Measurements from ENCODE around the gene EIF1. TPM values are rescaled to one million over a fixed set of nuclear protein-coding genes. Genes with fewer than 3 reads are reported as not detected.
A peak's percentile ranks its signal among the peaks of the same experiment; 100 is the strongest.
"Not testable (repeated sequence)": the region's sequence is repeated elsewhere in the genome, so short reads cannot be mapped to it uniquely, and the experiment has no call there.

The EIF1 gene
- total RNA-seq: 100 to 1,000 TPM; 238 to 471 (median 430) TPM

DNA sequence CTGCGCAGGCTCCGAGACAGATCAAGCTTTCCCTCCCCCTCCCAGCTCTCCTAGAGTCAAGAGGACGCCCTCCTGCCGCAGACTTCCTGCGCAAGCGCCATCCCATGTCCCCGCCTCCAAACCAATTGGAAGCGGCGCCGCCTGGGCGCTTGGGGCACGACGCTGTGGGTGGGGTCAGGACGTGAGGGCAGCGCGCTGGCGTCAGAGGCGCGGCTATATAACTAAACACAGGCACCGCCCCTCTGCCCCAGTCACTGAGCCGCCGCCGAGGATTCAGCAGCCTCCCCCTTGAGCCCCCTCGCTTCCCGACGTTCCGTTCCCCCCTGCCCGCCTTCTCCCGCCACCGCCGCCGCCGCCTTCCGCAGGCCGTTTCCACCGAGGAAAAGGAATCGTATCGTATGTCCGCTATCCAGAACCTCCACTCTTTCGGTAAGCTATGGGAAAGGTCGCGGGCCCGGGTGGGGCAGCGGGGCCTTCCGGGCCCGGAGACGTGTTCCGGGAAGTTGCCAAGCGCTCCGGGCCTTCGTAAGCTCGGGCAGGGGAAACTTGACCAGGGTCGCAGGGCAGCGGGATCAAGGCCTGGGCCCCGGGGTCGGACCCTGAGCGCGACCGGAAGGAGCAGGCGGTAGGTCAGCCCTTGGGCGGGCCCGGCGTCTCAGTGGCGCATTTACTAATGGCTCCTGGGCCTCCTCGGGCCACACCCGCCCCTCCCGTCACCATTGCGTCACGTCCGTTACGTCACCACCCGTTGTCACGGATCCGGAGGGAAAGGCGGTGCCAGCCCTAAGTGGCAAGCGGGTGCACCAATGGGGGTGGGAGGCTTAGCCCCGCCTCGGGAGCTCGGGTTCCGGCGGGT lies at the start of gene EIF1:
Gene EIF1 (plus strand): TSS at position 245 of the 856 bp plus-strand sequence. CDS start 154 bp downstream, at position 399.
- H3K27ac ChIP-seq: peak within 1 kb of the TSS; percentile 100
- no peaks in the 10 kb centered on the region for H3K27me3 ChIP-seq
- H3K36me3 ChIP-seq: peaks cover 46% of the 10 kb centered on the region
- under 1% methylated on average over 40 of the region's 81 CpGs for WGBS
- peak within 1 kb of the TSS; percentile 73 for H3K4me3 ChIP-seq
- no peaks in the 10 kb centered on the region for H3K9me3 ChIP-seq
- TF ChIP-seq EP300 (IDR thresholded peaks at IDR 0.05) (no peak), POLR2AphosphoS5 (IDR thresholded peaks at IDR 0.05) (peak; percentile 93 to 100 (median 94)), POLR2A (IDR thresholded peaks at IDR 0.05) (peak; percentile 100)
- TF ChIP-seq, protein P1, sequence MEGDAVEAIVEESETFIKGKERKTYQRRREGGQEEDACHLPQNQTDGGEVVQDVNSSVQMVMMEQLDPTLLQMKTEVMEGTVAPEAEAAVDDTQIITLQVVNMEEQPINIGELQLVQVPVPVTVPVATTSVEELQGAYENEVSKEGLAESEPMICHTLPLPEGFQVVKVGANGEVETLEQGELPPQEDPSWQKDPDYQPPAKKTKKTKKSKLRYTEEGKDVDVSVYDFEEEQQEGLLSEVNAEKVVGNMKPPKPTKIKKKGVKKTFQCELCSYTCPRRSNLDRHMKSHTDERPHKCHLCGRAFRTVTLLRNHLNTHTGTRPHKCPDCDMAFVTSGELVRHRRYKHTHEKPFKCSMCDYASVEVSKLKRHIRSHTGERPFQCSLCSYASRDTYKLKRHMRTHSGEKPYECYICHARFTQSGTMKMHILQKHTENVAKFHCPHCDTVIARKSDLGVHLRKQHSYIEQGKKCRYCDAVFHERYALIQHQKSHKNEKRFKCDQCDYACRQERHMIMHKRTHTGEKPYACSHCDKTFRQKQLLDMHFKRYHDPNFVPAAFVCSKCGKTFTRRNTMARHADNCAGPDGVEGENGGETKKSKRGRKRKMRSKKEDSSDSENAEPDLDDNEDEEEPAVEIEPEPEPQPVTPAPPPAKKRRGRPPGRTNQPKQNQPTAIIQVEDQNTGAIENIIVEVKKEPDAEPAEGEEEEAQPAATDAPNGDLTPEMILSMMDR (IDR thresholded peaks at IDR 0.05): no peak
- peak; percentile 100 for DNase-seq (ENCODE audit: low spot score in 2 of 2)
- H3K4me1 ChIP-seq: peaks cover 32% of the 10 kb centered on the region

DNA sequence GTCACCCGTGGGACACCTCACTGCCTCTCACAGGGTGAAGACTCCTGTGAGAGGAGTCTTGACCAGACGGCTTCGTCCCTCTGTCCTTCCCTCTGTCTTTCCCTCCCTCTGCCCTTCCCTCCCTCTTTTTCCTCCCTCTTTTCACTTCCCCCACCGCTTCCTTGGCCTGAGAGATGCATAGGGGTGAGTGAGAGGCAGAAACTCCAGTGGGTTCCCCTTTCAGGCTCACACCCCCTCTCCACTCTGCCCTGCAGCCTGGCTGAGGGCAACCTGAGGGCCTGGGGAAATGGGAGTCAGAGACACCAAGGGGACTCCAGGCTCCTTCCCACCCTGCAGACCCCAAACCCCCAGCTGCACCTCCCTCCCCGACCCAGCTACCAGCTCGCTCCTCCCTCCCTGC lies 49.7 kb upstream of the EIF1 start:
- TF ChIP-seq POLR2AphosphoS5 (IDR thresholded peaks at IDR 0.05): no peak
- TF ChIP-seq POLR2A (IDR thresholded peaks at IDR 0.05): no peak
- no peak for TF ChIP-seq EP300 (IDR thresholded peaks at IDR 0.05)
- TF ChIP-seq, protein P1 (IDR thresholded peaks at IDR 0.05): no peak
- no peak overlapping the region for H3K4me3 ChIP-seq
- peaks cover 25% of the 10 kb centered on the region for H3K4me1 ChIP-seq
- H3K27me3 ChIP-seq: no peaks in the 10 kb centered on the region
- H3K36me3 ChIP-seq: no peaks in the 10 kb centered on the region
- DNase-seq (ENCODE audit: low spot score in 2 of 2): no peak
- no peaks in the 10 kb centered on the region for H3K9me3 ChIP-seq
- WGBS: 81% methylated on average over 6 of the region's 6 CpGs
- no peak overlapping the region for H3K27ac ChIP-seq

DNA sequence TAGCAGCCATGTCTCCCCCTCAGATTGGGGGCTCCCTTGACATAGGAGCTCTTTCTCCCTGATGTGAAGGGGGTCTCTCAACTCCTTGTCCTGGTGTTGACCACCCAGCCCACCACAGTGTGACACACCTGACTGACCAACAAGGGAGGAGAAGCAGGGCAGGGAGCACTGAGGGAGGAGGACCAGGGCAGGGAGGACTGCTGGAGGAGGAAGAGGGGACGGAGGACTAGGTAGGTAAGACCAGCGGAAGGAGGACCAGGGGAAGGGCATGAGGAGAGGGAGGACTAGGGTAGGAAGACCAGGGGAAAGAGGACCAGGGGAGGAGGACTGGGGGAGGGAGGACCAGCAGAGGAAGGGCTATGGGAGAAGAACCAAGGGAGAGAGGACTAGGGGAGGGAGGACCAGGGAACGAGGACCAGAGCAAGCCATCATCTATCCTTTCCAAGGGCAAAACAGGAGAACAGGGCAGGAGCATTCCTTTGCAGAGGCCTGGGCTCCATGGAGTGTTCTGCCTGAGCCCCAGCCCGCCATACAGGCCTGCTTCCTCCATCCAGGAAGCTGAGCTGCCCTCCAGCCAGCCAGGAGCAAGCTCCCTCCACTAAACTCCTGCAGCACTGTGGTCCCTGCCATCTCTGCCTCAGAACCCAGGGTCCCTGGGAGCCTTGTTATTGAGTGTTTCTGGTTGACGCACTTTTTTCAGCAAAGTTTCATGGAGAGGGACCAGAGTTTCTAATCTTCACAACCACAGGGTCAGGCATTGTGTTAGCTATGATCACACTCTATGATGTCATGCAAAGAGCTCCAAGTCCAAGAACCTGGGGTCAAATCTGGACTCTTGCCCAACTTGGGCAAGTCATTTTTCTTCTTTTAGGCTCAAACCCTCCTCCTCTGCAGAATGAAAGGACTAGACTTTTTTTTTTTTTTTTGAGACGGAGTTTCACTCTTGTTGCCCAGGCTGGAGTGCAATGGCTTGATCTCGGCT lies 48.9 kb upstream of the EIF1 start:
- H3K27me3 ChIP-seq: no peaks in the 10 kb centered on the region
- no peak overlapping the region for H3K27ac ChIP-seq
- H3K36me3 ChIP-seq: no peaks in the 10 kb centered on the region
- H3K4me1 ChIP-seq: peaks cover 23% of the 10 kb centered on the region
- WGBS: 96% methylated on average over 7 of the region's 7 CpGs
- H3K9me3 ChIP-seq: no peaks in the 10 kb centered on the region
- H3K4me3 ChIP-seq: no peak overlapping the region
- no peak for TF ChIP-seq POLR2A (IDR thresholded peaks at IDR 0.05)
- TF ChIP-seq, protein P1 (IDR thresholded peaks at IDR 0.05): no peak
- no peak for TF ChIP-seq POLR2AphosphoS5 (IDR thresholded peaks at IDR 0.05)
- no peak for TF ChIP-seq EP300 (IDR thresholded peaks at IDR 0.05)
- DNase-seq (ENCODE audit: low spot score in 2 of 2): no peak

DNA sequence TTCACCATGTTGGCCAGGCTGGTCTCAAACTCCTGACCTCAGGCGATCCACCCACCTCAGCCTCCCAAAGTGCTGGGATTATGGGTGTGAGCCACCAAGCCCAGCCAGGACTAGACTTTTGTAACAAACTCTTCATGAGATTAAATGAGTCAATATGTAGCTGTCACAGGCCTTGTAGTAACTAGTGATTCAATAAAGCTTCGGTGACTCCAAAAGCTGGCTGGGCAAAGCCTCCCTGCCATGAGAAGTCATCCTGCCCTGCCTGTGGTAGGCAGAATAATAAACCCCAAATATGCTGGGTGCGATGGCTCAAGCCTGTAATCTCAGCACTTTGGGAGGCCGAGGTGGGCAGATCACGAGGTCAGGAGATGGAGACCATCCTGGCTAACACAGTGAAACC lies 48.1 kb upstream of the EIF1 start:
- H3K36me3 ChIP-seq; H3K9me3 ChIP-seq; DNase-seq (ENCODE audit: low spot score in 2 of 2); H3K27me3 ChIP-seq; H3K4me3 ChIP-seq; H3K27ac ChIP-seq: not testable (repeated sequence)
- peaks cover 19% of the 10 kb centered on the region for H3K4me1 ChIP-seq
- WGBS: 94% methylated on average over 5 of the region's 5 CpGs

DNA sequence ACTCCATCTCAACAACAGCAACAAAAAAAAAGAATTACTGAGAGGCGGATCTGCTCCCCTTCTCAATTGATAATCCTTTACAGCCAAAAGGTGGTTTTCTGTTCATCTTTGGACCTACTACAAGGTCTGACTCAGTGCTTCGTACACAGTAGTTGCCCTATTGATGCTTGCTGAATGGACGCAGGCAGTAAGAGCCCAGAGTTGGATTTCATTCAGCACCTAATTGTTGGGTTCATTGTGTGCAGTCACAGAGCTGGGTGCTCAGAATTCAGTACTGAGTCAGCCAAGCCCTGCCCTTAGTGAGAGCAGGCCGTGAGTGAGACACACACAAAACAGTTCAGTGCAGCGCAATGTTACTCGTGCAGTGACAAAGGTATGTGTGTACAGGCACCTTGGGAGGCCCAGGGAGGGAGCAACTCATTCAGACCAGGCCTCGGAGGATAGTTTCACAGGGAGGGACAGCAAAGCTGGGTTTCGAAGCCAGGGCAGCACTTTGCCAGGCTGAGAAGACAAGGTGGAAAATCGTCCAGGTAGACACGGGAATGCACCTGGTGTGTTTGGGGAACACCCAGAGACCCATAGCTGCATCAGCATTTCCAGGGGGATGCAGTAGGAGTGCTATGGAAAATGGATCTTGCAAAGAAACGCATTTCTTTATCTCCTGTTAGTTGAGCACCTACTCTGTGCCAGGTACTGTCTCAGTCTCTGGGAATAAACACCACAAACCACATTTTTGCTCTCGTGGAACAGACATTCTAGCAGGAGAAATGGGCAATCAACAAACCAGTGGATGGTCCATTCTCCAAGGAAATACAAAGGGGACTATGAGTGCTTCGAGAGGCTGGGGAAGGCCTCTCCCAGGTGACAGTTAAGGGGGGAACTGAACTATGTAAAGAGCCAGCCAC lies 46.2 kb upstream of the EIF1 start:
- Histone ChIP-seq H3K4me1 (peaks cover 13% of the 10 kb centered on the region), H3K36me3 (no peaks in the 10 kb centered on the region), H3K27me3 (no peaks in the 10 kb centered on the region), H3K27ac (no peak overlapping the region), H3K9me3 (no peaks in the 10 kb centered on the region), H3K4me3 (no peak overlapping the region)
- WGBS: 64% methylated on average over 12 of the region's 13 CpGs
- no peak for TF ChIP-seq EP300 (IDR thresholded peaks at IDR 0.05)
- TF ChIP-seq, protein P1 (IDR thresholded peaks at IDR 0.05): no peak
- TF ChIP-seq POLR2AphosphoS5 (IDR thresholded peaks at IDR 0.05): no peak
- no peak for TF ChIP-seq POLR2A (IDR thresholded peaks at IDR 0.05)
- no peak for DNase-seq (ENCODE audit: low spot score in 2 of 2)
